ENCODE measurements around the gene EFNA1.
A peak's percentile ranks its signal among the peaks of the same experiment; 100 is the strongest.

EFNA1 gene

DNA sequence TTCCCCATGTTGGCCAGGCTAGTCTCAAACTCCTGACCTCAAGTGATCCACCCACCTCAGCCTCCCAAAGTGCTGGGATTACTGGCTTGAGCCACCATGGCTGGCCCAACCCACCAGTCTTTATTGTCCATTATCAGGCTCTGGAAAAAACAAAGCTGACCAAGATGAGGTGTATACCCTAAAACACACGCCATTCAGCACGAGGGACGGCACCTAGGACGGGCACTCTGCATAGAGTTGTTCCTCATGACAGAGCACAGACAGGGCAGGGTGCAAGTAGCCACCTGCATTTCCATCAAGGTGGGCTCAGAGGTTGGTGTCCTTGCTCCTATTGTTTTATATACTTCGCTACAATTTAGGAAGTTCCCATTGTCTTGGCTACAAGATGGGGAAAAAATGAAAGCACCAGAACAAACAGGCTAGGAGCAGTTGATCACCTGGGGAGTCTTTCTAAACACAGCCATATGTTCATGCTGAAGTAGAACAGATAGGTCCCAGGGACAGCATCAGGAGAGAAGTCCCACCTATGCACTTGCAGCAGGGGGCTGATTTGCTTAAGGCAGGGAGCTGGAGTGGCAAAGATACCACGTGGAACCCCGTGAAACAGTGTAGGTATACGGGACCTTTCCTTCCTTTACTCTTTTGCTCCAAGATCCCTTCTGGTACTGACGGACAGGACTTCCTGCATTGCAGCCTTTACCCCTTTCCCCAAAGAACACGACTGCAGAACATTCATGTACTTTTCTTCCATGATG is 41.0 kb downstream of the EFNA1 start:
- no peaks in the 10 kb centered on the region for H3K9me3 ChIP-seq (ENCODE audit: control insufficient read depth, insufficient read depth, low read length)
- H3K36me3 ChIP-seq (ENCODE audit: control insufficient read depth, insufficient read depth, low read length) = 0 out of 2 replicates have a peak, but pooled peaks cover 3% of the 10 kb centered on the region
- no peaks in the 10 kb centered on the region for H3K27me3 ChIP-seq (ENCODE audit: control insufficient read depth, insufficient read depth, low read length)
- no peak for DNase-seq (ENCODE audit: low read depth, low spot score)
- no peak overlapping the region for H3K4me3 ChIP-seq (ENCODE audit: low read length)
- no peak overlapping the region for H3K27ac ChIP-seq (ENCODE audit: low read length)
- H3K4me1 ChIP-seq (ENCODE audit: control insufficient read depth, insufficient read depth, low read length) = peaks cover 5% of the 10 kb centered on the region
- WGBS (ENCODE audit: insufficient coverage, insufficient read length) = no CpG with 5 or more reads among the region's 10 CpGs

DNA sequence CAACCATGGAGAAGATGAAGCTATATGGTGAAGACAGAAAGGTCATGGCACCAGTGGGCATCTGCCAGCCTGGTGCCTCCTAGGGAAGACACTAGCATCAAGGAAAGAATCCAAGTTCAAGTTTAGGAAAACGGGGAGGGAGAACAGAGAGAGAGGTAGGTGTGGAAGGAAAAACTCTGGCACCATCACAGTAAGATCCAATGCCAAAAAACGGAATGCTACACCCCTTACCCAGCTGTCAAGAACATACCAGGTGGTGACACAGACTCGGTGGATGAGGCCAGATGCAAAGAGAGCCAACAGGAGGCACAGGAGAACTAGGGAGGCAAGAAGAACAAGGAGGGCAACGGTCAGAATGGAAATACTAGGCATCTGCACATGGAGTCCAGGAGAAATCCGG is 41.9 kb downstream of the EFNA1 start:
- WGBS (ENCODE audit: insufficient coverage, insufficient read length) = no CpG with 5 or more reads among the region's 5 CpGs
- H3K27me3 ChIP-seq (ENCODE audit: control insufficient read depth, insufficient read depth, low read length) = no peaks in the 10 kb centered on the region
- H3K36me3 ChIP-seq (ENCODE audit: control insufficient read depth, insufficient read depth, low read length) = 0 out of 2 replicates have a peak, but pooled peaks cover 3% of the 10 kb centered on the region
- no peaks in the 10 kb centered on the region for H3K9me3 ChIP-seq (ENCODE audit: control insufficient read depth, insufficient read depth, low read length)
- H3K27ac ChIP-seq (ENCODE audit: low read length) = no peak overlapping the region
- H3K4me1 ChIP-seq (ENCODE audit: control insufficient read depth, insufficient read depth, low read length) = peaks cover 5% of the 10 kb centered on the region
- DNase-seq (ENCODE audit: low read depth, low spot score) = no peak
- H3K4me3 ChIP-seq (ENCODE audit: low read length) = no peak overlapping the region

- DNase-seq (ENCODE audit: low read depth, low spot score) = no peak
- H3K27me3 ChIP-seq (ENCODE audit: control insufficient read depth, insufficient read depth, low read length) = no peaks in the 10 kb centered on the region
- no peak overlapping the region for H3K4me3 ChIP-seq (ENCODE audit: low read length)
- WGBS (ENCODE audit: insufficient coverage, insufficient read length) = no CpG with 5 or more reads among the region's 2 CpGs
- H3K4me1 ChIP-seq (ENCODE audit: control insufficient read depth, insufficient read depth, low read length) = peaks cover 5% of the 10 kb centered on the region
- H3K27ac ChIP-seq (ENCODE audit: low read length) = no peak overlapping the region
- H3K9me3 ChIP-seq (ENCODE audit: control insufficient read depth, insufficient read depth, low read length) = no peaks in the 10 kb centered on the region
- 0 out of 2 replicates have a peak, but pooled peaks cover 3% of the 10 kb centered on the region for H3K36me3 ChIP-seq (ENCODE audit: control insufficient read depth, insufficient read depth, low read length)
Measured at GRCh38 chr1:155170101-155170785, 42.6 kb downstream of the EFNA1 start.

GRCh38 chr1:155170806-155171205 is 43.1 kb downstream of the EFNA1 start:
- Histone ChIP-seq H3K27me3 (ENCODE audit: control insufficient read depth, insufficient read depth, low read length) (no peaks in the 10 kb centered on the region), H3K9me3 (ENCODE audit: control insufficient read depth, insufficient read depth, low read length) (no peaks in the 10 kb centered on the region), H3K27ac (ENCODE audit: low read length) (no peak overlapping the region), H3K4me3 (ENCODE audit: low read length) (no peak overlapping the region), H3K36me3 (ENCODE audit: control insufficient read depth, insufficient read depth, low read length) (0 out of 2 replicates have a peak, but pooled peaks cover 3% of the 10 kb centered on the region), H3K4me1 (ENCODE audit: control insufficient read depth, insufficient read depth, low read length) (peaks cover 6% of the 10 kb centered on the region)
- no peak for DNase-seq (ENCODE audit: low read depth, low spot score)
- WGBS (ENCODE audit: insufficient coverage, insufficient read length) = no CpG with 5 or more reads among the region's 7 CpGs

GRCh38 chr1:155171836-155172731 is 44.4 kb downstream of the EFNA1 start:
- WGBS (ENCODE audit: insufficient coverage, insufficient read length) = no CpG with 5 or more reads among the region's 8 CpGs
- Histone ChIP-seq H3K9me3 (ENCODE audit: control insufficient read depth, insufficient read depth, low read length) (no peaks in the 10 kb centered on the region), H3K27me3 (ENCODE audit: control insufficient read depth, insufficient read depth, low read length) (no peaks in the 10 kb centered on the region), H3K27ac (ENCODE audit: low read length) (no peak overlapping the region), H3K4me3 (ENCODE audit: low read length) (peak overlapping the region; percentile 81), H3K36me3 (ENCODE audit: control insufficient read depth, insufficient read depth, low read length) (peaks cover 6% of the 10 kb centered on the region), H3K4me1 (ENCODE audit: control insufficient read depth, insufficient read depth, low read length) (peaks cover 3% of the 10 kb centered on the region; the same call in 1 of the 2 replicates)
- DNase-seq (ENCODE audit: low read depth, low spot score) = no peak

DNA sequence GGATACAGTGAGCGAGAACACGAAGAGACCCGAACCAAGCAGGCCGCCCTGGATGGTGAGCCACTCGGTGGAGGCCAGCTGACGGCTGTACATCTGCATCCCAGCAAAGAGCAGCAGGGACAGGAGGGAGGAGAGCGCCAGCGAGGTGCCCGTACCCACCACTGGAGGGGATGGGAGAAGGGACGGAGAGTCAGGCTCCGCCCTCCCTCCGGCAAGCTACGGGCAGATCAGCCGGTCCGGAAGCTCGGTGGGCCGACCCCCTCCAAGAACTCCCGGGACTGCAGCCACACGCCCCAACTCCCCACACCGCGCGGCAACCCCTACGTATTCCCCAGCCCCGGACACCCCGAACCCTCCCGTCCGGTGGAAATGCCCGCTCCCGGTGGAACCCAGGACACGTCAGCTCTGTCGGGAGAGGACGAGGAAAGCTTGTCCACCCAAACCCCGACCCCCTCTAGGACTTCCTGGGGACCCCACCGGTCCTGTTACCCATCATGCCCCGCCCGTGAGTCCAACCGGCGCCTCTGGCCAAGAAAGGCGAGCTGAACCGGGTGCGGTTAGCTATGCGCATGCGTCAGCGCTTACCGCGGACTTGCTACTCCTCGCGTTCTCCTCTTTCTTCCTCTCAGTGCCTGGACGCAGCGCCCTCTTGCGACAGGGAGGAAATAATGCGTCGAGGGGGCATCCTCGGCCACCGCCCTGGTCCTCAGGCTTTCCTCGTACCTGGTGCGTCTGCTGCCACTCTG is 45.2 kb downstream of the EFNA1 start, which contains the start of gene KRTCAP2:
TSS of gene KRTCAP2 (minus strand) at position 573 of the 746 bp plus-strand sequence. CDS start at position 493, 80 bp downstream.
- Histone ChIP-seq H3K4me3 (ENCODE audit: low read length) (peak within 1 kb of the TSS; percentile 81), H3K36me3 (ENCODE audit: control insufficient read depth, insufficient read depth, low read length) (peaks cover 14% of the 10 kb centered on the region), H3K27ac (ENCODE audit: low read length) (no peak within 1 kb of the TSS), H3K4me1 (ENCODE audit: control insufficient read depth, insufficient read depth, low read length) (0 out of 2 replicates have a peak, but pooled peaks cover 2% of the 10 kb centered on the region), H3K9me3 (ENCODE audit: control insufficient read depth, insufficient read depth, low read length) (no peaks in the 10 kb centered on the region), H3K27me3 (ENCODE audit: control insufficient read depth, insufficient read depth, low read length) (no peaks in the 10 kb centered on the region)
- no CpG with 5 or more reads among the region's 57 CpGs for WGBS (ENCODE audit: insufficient coverage, insufficient read length)
- DNase-seq (ENCODE audit: low read depth, low spot score) = no peak

GRCh38 chr1:155173478-155174323 is 46.0 kb downstream of the EFNA1 start, which contains the start of gene TRIM46:
TRIM46 (plus strand) TSS chr1:155173849; CDS start chr1:155173967, 118 bp downstream.
- H3K4me3 ChIP-seq (ENCODE audit: low read length) = peak within 1 kb of the TSS; percentile 81
- WGBS (ENCODE audit: insufficient coverage, insufficient read length) = no CpG with 5 or more reads among the region's 38 CpGs
- DNase-seq (ENCODE audit: low read depth, low spot score) = no peak
- 0 out of 2 replicates have a peak, but pooled peaks cover 2% of the 10 kb centered on the region for H3K4me1 ChIP-seq (ENCODE audit: control insufficient read depth, insufficient read depth, low read length)
- H3K27me3 ChIP-seq (ENCODE audit: control insufficient read depth, insufficient read depth, low read length) = no peaks in the 10 kb centered on the region
- H3K36me3 ChIP-seq (ENCODE audit: control insufficient read depth, insufficient read depth, low read length) = peaks cover 21% of the 10 kb centered on the region
- no peak within 1 kb of the TSS for H3K27ac ChIP-seq (ENCODE audit: low read length)
- no peaks in the 10 kb centered on the region for H3K9me3 ChIP-seq (ENCODE audit: control insufficient read depth, insufficient read depth, low read length)

DNA sequence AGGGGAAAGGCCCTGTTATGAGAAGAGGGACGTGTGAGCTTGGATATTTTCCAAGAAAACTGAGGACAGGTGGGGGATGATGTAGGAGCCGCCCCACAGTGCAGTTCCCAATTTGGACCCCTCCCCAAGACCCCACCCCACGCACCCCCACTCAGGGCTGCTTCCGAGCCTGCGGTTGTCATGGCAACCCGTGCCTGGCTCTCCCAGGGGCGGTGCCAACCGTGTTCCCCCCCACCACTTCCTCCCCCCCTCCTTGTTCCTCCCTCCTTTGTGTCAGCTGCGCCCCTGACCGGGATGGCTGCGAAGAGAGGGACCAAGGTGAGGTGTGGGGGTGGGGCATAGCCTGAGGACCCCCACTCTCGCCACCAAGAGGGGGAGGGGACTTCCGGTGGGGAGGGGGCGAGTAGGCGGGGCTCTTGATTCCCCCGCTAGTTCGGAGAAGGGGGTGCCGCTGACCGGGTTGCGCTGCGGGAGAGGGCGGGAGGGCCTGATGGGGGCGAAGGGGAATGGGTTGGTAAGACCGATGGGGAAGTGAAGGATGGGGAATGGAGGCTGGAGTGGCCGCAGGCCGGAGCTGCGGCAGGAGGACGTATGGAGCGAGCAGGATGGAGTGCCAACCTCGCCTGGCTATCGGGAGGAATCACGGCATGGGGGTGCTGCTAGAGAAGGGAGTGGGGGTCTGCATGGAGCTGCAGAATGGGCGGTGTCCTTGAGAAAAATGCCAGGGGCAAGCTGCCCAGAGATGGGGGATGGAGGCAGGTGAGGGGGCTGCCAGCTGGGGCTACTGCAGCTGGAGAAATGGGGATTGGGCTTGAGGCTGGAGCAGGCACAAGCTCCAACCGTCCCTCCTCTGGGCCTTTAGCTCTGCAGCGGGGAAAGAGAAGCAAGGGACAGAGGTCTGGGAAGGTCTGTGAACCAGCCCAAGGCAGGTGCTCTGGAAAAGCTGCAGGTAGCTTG is 46.9 kb downstream of the EFNA1 start:
- Histone ChIP-seq H3K27me3 (ENCODE audit: control insufficient read depth, insufficient read depth, low read length) (no peaks in the 10 kb centered on the region), H3K27ac (ENCODE audit: low read length) (no peak overlapping the region), H3K9me3 (ENCODE audit: control insufficient read depth, insufficient read depth, low read length) (no peaks in the 10 kb centered on the region), H3K36me3 (ENCODE audit: control insufficient read depth, insufficient read depth, low read length) (peaks cover 28% of the 10 kb centered on the region), H3K4me1 (ENCODE audit: control insufficient read depth, insufficient read depth, low read length) (0 out of 2 replicates have a peak, but pooled peaks cover 2% of the 10 kb centered on the region), H3K4me3 (ENCODE audit: low read length) (peak overlapping the region; percentile 62; the same call in 1 of the 2 replicates)
- no peak for DNase-seq (ENCODE audit: low read depth, low spot score)
- WGBS (ENCODE audit: insufficient coverage, insufficient read length) = no CpG with 5 or more reads among the region's 35 CpGs

Measured in iPS DF 6.9 (cell line).